Right atrium auricular region (tissue), 2 donors: ENCODE data around the gene SCAP. TPM values are rescaled to one million over a fixed set of nuclear protein-coding genes. Genes with fewer than 3 reads are reported as not detected.

ENCODE experiments used
- DNase-seq: peaks from one replicate; pipeline ENCODE4 v3.0.0-alpha.2; 2019; ENCODE audit warnings: low spot score
- H3K27ac ChIP-seq, 2 donors: fragments of 200-600 bp; sonication (generic); 1 replicate in 1 of 2; 2 replicates in 1 of 2; pipeline ENCODE4 v1.5.1; 2016 to 2019
- H3K27me3 ChIP-seq, 2 donors: fragments of 200-600 bp; sonication (generic); one replicate each; pipeline versions ENCODE4 v1.5.1 to v1.6.0; 2017 to 2019
- H3K36me3 ChIP-seq: fragments of 200-600 bp; sonication (generic); one replicate; pipeline ENCODE4 v1.5.1; 2016
- H3K4me1 ChIP-seq, 2 donors: fragments of 200-600 bp; sonication (generic); one replicate each; pipeline versions ENCODE4 v1.5.1 to v1.6.0; 2017 to 2019
- H3K4me3 ChIP-seq, 2 donors: fragments of 200-600 bp; sonication (generic); 1 replicate in 1 of 2; 2 replicates in 1 of 2; pipeline ENCODE4 v1.5.1; 2017 to 2019; ENCODE audit warnings: mild to moderate bottlenecking in 1 of 2, moderate library complexity in 1 of 2
- H3K9me3 ChIP-seq, 2 donors: fragments of 200-600 bp; sonication (generic); one replicate each; pipeline ENCODE4 v1.5.1; 2019
- CTCF ChIP-seq, 2 donors: fragments of 200-600 bp; sonication (generic); IDR thresholded peaks; one replicate each; pipeline ENCODE4 v1.5.1; 2019; ENCODE audit warnings: antibody characterized with exemption in 2 of 2
- total RNA-seq, 2 donors: library from RNA; depleted of rRNA; stranded (reverse); fragments of >200 nt; gene quantifications; one replicate each; pipeline ENCODE4 v1.1.0, GENCODE V29; 2016

Gene SCAP
- total RNA-seq, 2 donors from 2014 or later, result 46.5 to 57.3 TPM

GRCh38 chr3:47425959-47426358 is 49.8 kb downstream of the SCAP start:
- Histone ChIP-seq H3K27ac (no peak overlapping the region), H3K4me3 (no peak overlapping the region), H3K27me3 (no peaks in the 10 kb centered on the region), H3K9me3 (no peaks in the 10 kb centered on the region), H3K36me3 (peaks cover 40% of the 10 kb centered on the region), H3K4me1 (peaks cover 0 to 16% of the 10 kb centered on the region in 2 donors)
- no peak for DNase-seq
- no peak for TF ChIP-seq CTCF (IDR thresholded peaks at IDR 0.05)

- DNase-seq, result no peak
- Histone ChIP-seq H3K9me3 (no peaks in the 10 kb centered on the region), H3K4me1 (peaks cover 0 to 16% of the 10 kb centered on the region in 2 donors), H3K27ac (no peak overlapping the region), H3K36me3 (peaks cover 41% of the 10 kb centered on the region), H3K27me3 (no peaks in the 10 kb centered on the region), H3K4me3 (no peak overlapping the region)
- TF ChIP-seq CTCF (IDR thresholded peaks at IDR 0.05), result no peak
Measured at GRCh38 chr3:47425383-47425778, 50.4 kb downstream of the SCAP start.

GRCh38 chr3:47424434-47425382 is 51.0 kb downstream of the SCAP start:
- Histone ChIP-seq H3K36me3 (peaks cover 48% of the 10 kb centered on the region), H3K4me1 (peaks cover 0 to 16% of the 10 kb centered on the region in 2 donors), H3K4me3 (no peak overlapping the region), H3K9me3 (no peaks in the 10 kb centered on the region), H3K27me3 (no peaks in the 10 kb centered on the region), H3K27ac (no peak overlapping the region)
- no peak for TF ChIP-seq CTCF (IDR thresholded peaks at IDR 0.05)
- DNase-seq, result no peak

GRCh38 chr3:47423548-47424145 is 52.1 kb downstream of the SCAP start:
- H3K27ac ChIP-seq, result no peak overlapping the region
- H3K9me3 ChIP-seq, result no peaks in the 10 kb centered on the region
- TF ChIP-seq CTCF (IDR thresholded peaks at IDR 0.05), result no peak
- no peak for DNase-seq
- H3K27me3 ChIP-seq, result no peaks in the 10 kb centered on the region
- H3K4me1 ChIP-seq, result peaks cover 0 to 16% of the 10 kb centered on the region in 2 donors
- H3K4me3 ChIP-seq, result no peak overlapping the region
- peaks cover 58% of the 10 kb centered on the region for H3K36me3 ChIP-seq

- no peak for TF ChIP-seq CTCF (IDR thresholded peaks at IDR 0.05)
- Histone ChIP-seq H3K36me3 (peaks cover 66% of the 10 kb centered on the region), H3K27me3 (no peaks in the 10 kb centered on the region), H3K4me1 (peaks cover 0 to 16% of the 10 kb centered on the region in 2 donors), H3K4me3 (no peak overlapping the region), H3K27ac (no peak overlapping the region), H3K9me3 (no peaks in the 10 kb centered on the region)
- no peak for DNase-seq
Measured at GRCh38 chr3:47422743-47423142, 53.0 kb downstream of the SCAP start.
